H1 (cell line): ENCODE results near the gene NR3C2. TPM values are rescaled to one million over a fixed set of nuclear protein-coding genes. Genes with fewer than 3 reads are reported as not detected.

Experiments
- CTCF ChIA-PET: fragments of 300-600 bp; sonication (Branson Sonifier 250); formaldehyde crosslinking; loops from one replicate; lab custom pipeline; 2021; ENCODE audit not compliant: partially characterized antibody; lab: Charles Lee
- POLR2A ChIA-PET: fragments of 300-600 bp; sonication (Branson Sonifier 250); formaldehyde crosslinking; loops from one replicate; lab custom pipeline; 2021; ENCODE audit warnings: inconsistent platforms; ENCODE audit not compliant: partially characterized antibody; lab: Charles Lee
- DNase-seq, 2 experiments: peaks; one replicate each; pipeline versions ENCODE4 v3.0.0 to v3.0.0-alpha.2; 2010 to 2022; ENCODE audit warnings: low spot score in 2 of 2, low read depth in 1 of 2, mixed read lengths in 1 of 2
- FAIRE-seq: peaks from 2 replicates; lab custom pipeline; 2011; peaks lifted over from hg19 to GRCh38; lab: Jason Lieb, UNC
- H2AFZ ChIP-seq: 2 replicates; pipeline ENCODE4 v1.8.1; 2012; ENCODE audit warnings: low read length, inconsistent platforms
- H2AK5ac ChIP-seq: 2 replicates; pipeline ENCODE4 v1.6.1; 2013; ENCODE audit warnings: low read depth, low read length
- H2BK120ac ChIP-seq: replicated peaks from 2 replicates; pipeline ENCODE3; 2013; ENCODE audit warnings: low read depth, low read length, inconsistent platforms
- H2BK12ac ChIP-seq: 2 replicates; pipeline ENCODE4 v1.6.1; 2013; ENCODE audit warnings: low read depth, low read length
- H2BK15ac ChIP-seq: 2 replicates; pipeline ENCODE4 v1.6.1; 2013; ENCODE audit warnings: low read length
- H2BK20ac ChIP-seq: 2 replicates; pipeline ENCODE4 v1.6.1; 2013; ENCODE audit warnings: low read length
- H2BK5ac ChIP-seq: 2 replicates; pipeline ENCODE4 v1.6.1; 2013; ENCODE audit warnings: low read depth, low read length
- H3K14ac ChIP-seq: 2 replicates; pipeline ENCODE4 v1.6.1; 2013; ENCODE audit warnings: inconsistent platforms; ENCODE audit not compliant: insufficient read length
- H3K18ac ChIP-seq: 2 replicates; pipeline ENCODE4 v1.6.1; 2013; ENCODE audit warnings: low read length; ENCODE audit errors: extremely low read depth
- H3K23ac ChIP-seq: 2 replicates; pipeline ENCODE4 v1.6.1; 2013; ENCODE audit warnings: inconsistent platforms; ENCODE audit not compliant: insufficient read length
- H3K23me2 ChIP-seq: 2 replicates; pipeline ENCODE4 v1.6.1; 2013; ENCODE audit warnings: low read depth, low read length
- H3K27ac ChIP-seq: 2 replicates; pipeline ENCODE4 v1.6.1; 2011; ENCODE audit warnings: low read depth, low read length, inconsistent platforms
- H3K27me3 ChIP-seq, 4 experiments: replicated peaks in 1 of 4; 1 replicate in 1 of 4; 2 replicates in 3 of 4; pipeline versions ENCODE4 v1.6.1 to v1.8.1; 2011 to 2013; ENCODE audit warnings: low read length in 3 of 4, mild to moderate bottlenecking in 3 of 4, inconsistent platforms in 2 of 4, mixed read lengths in 2 of 4, moderate library complexity in 1 of 4; ENCODE audit not compliant: control insufficient read depth in 3 of 4, insufficient read depth in 3 of 4; ENCODE audit errors: extremely low read depth in 1 of 4
- H3K36me3 ChIP-seq, 4 experiments: 2 replicates each; pipeline versions ENCODE4 v1.6.1 to v1.8.1; 2011 to 2013; ENCODE audit warnings: mild to moderate bottlenecking in 4 of 4, low read length in 3 of 4, moderate library complexity in 2 of 4, control low read depth in 1 of 4, inconsistent platforms in 1 of 4; ENCODE audit not compliant: insufficient read depth in 4 of 4, control insufficient read depth in 2 of 4
- H3K4ac ChIP-seq: replicated peaks from 2 replicates; pipeline ENCODE3; 2013; ENCODE audit warnings: low read length, low read depth, mixed read lengths, inconsistent platforms; ENCODE audit not compliant: insufficient read length
- H3K4me1 ChIP-seq, 4 experiments: replicated peaks in 1 of 4; 1 replicate in 1 of 4; 2 replicates in 3 of 4; pipeline versions ENCODE4 v1.6.1 to v1.8.1; 2011 to 2013; ENCODE audit warnings: low read length in 3 of 4, inconsistent platforms in 2 of 4, mixed read lengths in 1 of 4; ENCODE audit not compliant: insufficient read depth in 4 of 4, control insufficient read depth in 3 of 4
- H3K4me2 ChIP-seq, 2 experiments: 2 replicates each; pipeline versions ENCODE4 v1.6.1 to v1.8.1; 2011 to 2013; ENCODE audit warnings: low read depth in 2 of 2, low read length in 2 of 2, control low read depth in 1 of 2, inconsistent platforms in 1 of 2, mild to moderate bottlenecking in 1 of 2; ENCODE audit not compliant: insufficient read depth in 1 of 2
- H3K4me3 ChIP-seq, 4 experiments: fragments of 200-600, 300-600 bp in 1 of 4; sonication (generic), shearing (Covaris generic), sonication (Bioruptor Twin) in 1 of 4; 2 replicates each; pipeline versions ENCODE4 v1.5.1 to v1.8.1; 2011 to 2016; ENCODE audit warnings: low read length in 4 of 4, low read depth in 3 of 4, control low read depth in 2 of 4, inconsistent platforms in 2 of 4, mild to moderate bottlenecking in 2 of 4, mixed read lengths in 1 of 4, moderate library complexity in 1 of 4; ENCODE audit not compliant: insufficient read depth in 2 of 4; ENCODE audit errors: extremely low read depth in 1 of 4
- H3K56ac ChIP-seq: replicated peaks from 2 replicates; pipeline ENCODE3; 2013; ENCODE audit warnings: low read depth, mild to moderate bottlenecking, mixed read lengths, low read length, inconsistent platforms; ENCODE audit not compliant: insufficient read length
- H3K79me1 ChIP-seq: 2 replicates; pipeline ENCODE4 v1.6.1; 2013; ENCODE audit warnings: low read depth, low read length, control low read depth
- H3K79me2 ChIP-seq, 2 experiments: 2 replicates each; pipeline versions ENCODE4 v1.6.1 to v1.8.1; 2012 to 2013; ENCODE audit warnings: low read length in 2 of 2, mild to moderate bottlenecking in 2 of 2, inconsistent platforms in 1 of 2; ENCODE audit not compliant: insufficient read depth in 2 of 2, control insufficient read depth in 1 of 2
- H3K9ac ChIP-seq, 4 experiments: replicated peaks in 1 of 4; 1 replicate in 1 of 4; 2 replicates in 3 of 4; pipeline versions ENCODE4 v1.6.1 to v1.8.1; 2011 to 2013; ENCODE audit warnings: low read depth in 3 of 4, low read length in 3 of 4, control low read depth in 2 of 4, mild to moderate bottlenecking in 2 of 4, moderate library complexity in 2 of 4, inconsistent platforms in 1 of 4; ENCODE audit errors: extremely low read depth in 1 of 4
- H3K9me3 ChIP-seq, 2 experiments: 2 replicates each; pipeline versions ENCODE4 v1.6.1 to v1.8.1; 2012 to 2013; ENCODE audit warnings: mild to moderate bottlenecking in 2 of 2, moderate library complexity in 2 of 2, control low read depth in 1 of 2, inconsistent platforms in 1 of 2, low read depth in 1 of 2, low read length in 1 of 2, mixed read lengths in 1 of 2; ENCODE audit not compliant: insufficient read depth in 2 of 2
- H4K20me1 ChIP-seq, 2 experiments: replicated peaks in 1 of 2; 2 replicates each; pipeline versions ENCODE3 to v1.8.1; 2011 to 2013; ENCODE audit warnings: inconsistent platforms in 2 of 2, low read length in 2 of 2, mild to moderate bottlenecking in 1 of 2; ENCODE audit not compliant: insufficient read depth in 2 of 2, control insufficient read depth in 1 of 2
- H4K5ac ChIP-seq: 2 replicates; pipeline ENCODE4 v1.6.1; 2013; ENCODE audit warnings: low read length, low read depth, mixed read lengths, inconsistent platforms; ENCODE audit not compliant: insufficient read length
- H4K8ac ChIP-seq: 2 replicates; pipeline ENCODE4 v1.8.0; 2013; ENCODE audit warnings: mild to moderate bottlenecking, moderate library complexity, low read length, inconsistent platforms; ENCODE audit not compliant: insufficient read depth; ENCODE audit errors: extremely low read depth
- H4K91ac ChIP-seq: replicated peaks from 2 replicates; pipeline ENCODE3; 2013; ENCODE audit warnings: low read length, mixed read lengths, inconsistent platforms; ENCODE audit not compliant: insufficient read length
- CBX5 ChIP-seq: fragments of 300-800, 300-1000 bp; sonication (generic); IDR thresholded peaks from 2 replicates; pipeline ENCODE4 v1.7.1; 2016; ENCODE audit warnings: antibody characterized with exemption, low read length, low read depth
- EP300 ChIP-seq, 2 experiments: IDR thresholded peaks; 1 replicate in 1 of 2; 2 replicates in 1 of 2; pipeline ENCODE4 v1.6.1; 2011 to 2012; ENCODE audit warnings: low read depth in 2 of 2, low read length in 2 of 2, mild to moderate bottlenecking in 2 of 2, borderline replicate concordance in 1 of 2, inconsistent platforms in 1 of 2, moderate library complexity in 1 of 2
- EZH2 ChIP-seq: fragments of 200-600 bp; sonication (generic); IDR thresholded peaks from 2 replicates; pipeline ENCODE4 v1.7.1; 2012; ENCODE audit warnings: low read depth, mild to moderate bottlenecking, moderate library complexity, low read length, inconsistent platforms; ENCODE audit not compliant: severe bottlenecking
- GTF2F1 ChIP-seq: IDR thresholded peaks from 2 replicates; pipeline ENCODE4 v1.6.1; 2012; ENCODE audit warnings: low read depth, low read length, improper control_type of control experiment, borderline replicate concordance
- HDAC2 ChIP-seq, 2 experiments: fragments of 300-600 bp in 1 of 2; sonication (generic) in 1 of 2; IDR thresholded peaks; 2 replicates each; pipeline ENCODE4 v1.6.1; 2011 to 2012; ENCODE audit warnings: low read depth in 2 of 2, low read length in 2 of 2, mild to moderate bottlenecking in 2 of 2, moderate library complexity in 2 of 2, borderline replicate concordance in 1 of 2, inconsistent platforms in 1 of 2
- NANOG ChIP-seq: IDR thresholded peaks from 2 replicates; pipeline ENCODE4 v1.6.1; 2011; ENCODE audit warnings: low read length, low read depth, mild to moderate bottlenecking, inconsistent platforms; ENCODE audit not compliant: insufficient read depth, poor library complexity, severe bottlenecking
- SP4 ChIP-seq: IDR thresholded peaks from 2 replicates; pipeline ENCODE4 v1.6.1; 2012; ENCODE audit warnings: low read length, inconsistent platforms
- TAF1 ChIP-seq: IDR thresholded peaks from 2 replicates; pipeline ENCODE4 v1.6.1; 2011; ENCODE audit warnings: mild to moderate bottlenecking, low read depth, low read length
- TBP ChIP-seq: IDR thresholded peaks from 2 replicates; pipeline ENCODE4 v1.6.1; 2011; ENCODE audit warnings: low read depth, low read length, improper control_type of control experiment
- TEAD4 ChIP-seq: IDR thresholded peaks from 2 replicates; pipeline ENCODE4 v1.6.1; 2012; ENCODE audit warnings: low read depth, low read length, inconsistent platforms, mixed read lengths
- WGBS, 2 experiments: shearing (Covaris generic) in 1 of 2; methylation state at CpG; one replicate each; pipeline versions ENCODE4 v1.1.6 to v1.1.7; 2013 to 2015; ENCODE audit warnings: low lambda C conversion rate in 2 of 2, mixed read lengths in 2 of 2, inconsistent platforms in 1 of 2, low coverage in 1 of 2, missing lambda C conversion rate in 1 of 2; ENCODE audit not compliant: insufficient replicate concordance in 2 of 2, insufficient coverage in 1 of 2, insufficient read length in 1 of 2; ENCODE audit errors: extremely low coverage in 1 of 2, missing lambda C conversion rate in 1 of 2; 5-methylcytosine and 5-hydroxymethylcytosine counted together
- polyA plus RNA-seq, 7 experiments: library from polyadenylated mRNA; depleted of rRNA in 3 of 7; stranded (reverse) in 5 of 7; unstranded in 2 of 7; fragments of >200 nt in 5 of 7; fragments of 200-250 nt in 2 of 7; gene quantifications; 1 replicate in 5 of 7; 2 replicates in 1 of 7; 4 replicates in 1 of 7; pipeline versions ENCODE4 v1.2.1 to v1.2.3, GENCODE V29; 2011 to 2013; ENCODE audit warnings: missing spikeins in 2 of 7, mixed read lengths in 2 of 7
- total RNA-seq: library from RNA; stranded (reverse); fragmentation: NEBNext Ultra II Directional; extraction: Animal tissue kit (Norgen Biotek cat#: 25700); gene quantifications from 2 replicates; pipeline ENCODE4 v1.2.1, GENCODE V29; 2021

Gene NR3C2
- total and polyA plus RNA-seq, 2 of the 8 experiments (the other 6 are each of a cell fraction or from before 2014, with no cell fraction given) = 0.80 to 3.9 TPM

DNA sequence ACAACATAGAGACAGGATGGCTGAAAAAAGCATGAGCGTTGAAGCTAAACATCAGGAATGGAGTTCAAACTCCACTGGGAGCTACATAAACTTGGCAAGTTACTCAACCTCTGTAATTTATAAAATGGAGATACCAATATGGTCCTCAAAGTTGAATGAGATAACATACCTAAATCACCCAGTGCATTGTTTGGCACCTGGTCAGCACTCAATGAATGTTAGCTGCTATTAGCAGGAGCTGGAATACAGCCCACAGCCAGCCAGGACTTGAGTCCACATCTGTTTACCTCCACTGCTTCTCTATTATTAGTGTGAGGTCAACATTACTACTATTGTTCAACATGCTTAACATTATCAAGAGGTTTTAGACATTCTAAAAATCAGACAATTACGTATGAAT is 97.9 kb downstream of the NR3C2 start:
- CTCF ChIA-PET = no interaction called here
- H3K79me1 ChIP-seq = no peaks in the 10 kb centered on the region
- no peak overlapping the region for H3K23ac ChIP-seq
- H3K4me3 ChIP-seq = no peak overlapping the region
- H3K56ac ChIP-seq = no peak overlapping the region
- POLR2A ChIA-PET = no interaction called here
- H3K4me2 ChIP-seq = no peak overlapping the region
- H2BK20ac ChIP-seq = no peak overlapping the region
- H4K5ac ChIP-seq = no peak overlapping the region
- no peaks in the 10 kb centered on the region for H3K9me3 ChIP-seq
- no peak overlapping the region for H3K14ac ChIP-seq
- 0 out of 7 replicates have a peak, but pooled peaks cover 0 to 2% (median 0%) of the 10 kb centered on the region in 4 experiments for H3K4me1 ChIP-seq
- no peak overlapping the region for H2BK5ac ChIP-seq
- H3K36me3 ChIP-seq = no peaks in the 10 kb centered on the region
- H3K27me3 ChIP-seq = no peaks in the 10 kb centered on the region
- no peaks in the 10 kb centered on the region for H3K79me2 ChIP-seq
- H2AFZ ChIP-seq = no peak overlapping the region
- no peak overlapping the region for H2BK120ac ChIP-seq
- H3K23me2 ChIP-seq = no peaks in the 10 kb centered on the region
- H2BK12ac ChIP-seq = no peak overlapping the region
- no peak for TF ChIP-seq CBX5
- no peak for TF ChIP-seq TBP
- no peak for TF ChIP-seq NANOG
- no peak for TF ChIP-seq SP4
- TF ChIP-seq TAF1 = no peak
- no peak for TF ChIP-seq EP300 (IDR thresholded peaks at IDR 0.05; ENCODE audit: borderline replicate concordance in 1 of 2, low read depth in 2 of 2, low read length in 2 of 2)
- TF ChIP-seq HDAC2 (IDR thresholded peaks at IDR 0.05; ENCODE audit: borderline replicate concordance in 1 of 2, low read depth in 2 of 2, low read length in 2 of 2) = no peak
- no peak for TF ChIP-seq GTF2F1
- TF ChIP-seq EZH2 = no peak
- TF ChIP-seq TEAD4 = no peak
- TF ChIP-seq, all 59 proteins: peak for 0
- H4K20me1 ChIP-seq = no peaks in the 10 kb centered on the region
- H4K8ac ChIP-seq = no peak overlapping the region
- H3K9ac ChIP-seq = no peak overlapping the region
- no peak overlapping the region for H4K91ac ChIP-seq
- no peak overlapping the region for H3K18ac ChIP-seq
- no peak overlapping the region for H3K27ac ChIP-seq
- DNase-seq (no peak), FAIRE-seq (no peak)
- 89% methylated on average over 2 of the region's 2 CpGs; no CpG with 5 or more reads in 1 of the 2 experiments for WGBS, 2 experiments
- no peak overlapping the region for H2BK15ac ChIP-seq
- no peak overlapping the region for H2AK5ac ChIP-seq
- H3K4ac ChIP-seq = no peak overlapping the region
